OCI-LY1 (cell line): ENCODE data around the gene KCNMA1.

Experiments used
- H2AFZ ChIP-seq: fragments of 200-600 bp; sonication (generic), shearing (Covaris generic); 2 replicates; pipeline ENCODE4 v1.6.0; 2014; ENCODE audit warnings: antibody characterized with exemption, mild to moderate bottlenecking, low read length
- H3F3A ChIP-seq: fragments of 200-600 bp; sonication (generic), shearing (Covaris generic); 2 replicates; pipeline ENCODE4 v1.6.0; 2014; ENCODE audit warnings: mild to moderate bottlenecking, antibody characterized with exemption, low read length, moderate library complexity; ENCODE audit not compliant: insufficient read depth
- H3K27ac ChIP-seq: fragments of 200-600 bp; sonication (generic); 2 replicates; pipeline ENCODE4 v1.5.1; 2014; ENCODE audit warnings: low read length, mixed run types, mild to moderate bottlenecking, low read depth; ENCODE audit not compliant: poor library complexity, severe bottlenecking
- H3K27me3 ChIP-seq: fragments of 200-600 bp; sonication (generic); 2 replicates; pipeline ENCODE4 v1.6.0; 2014; ENCODE audit warnings: antibody characterized with exemption, mild to moderate bottlenecking, low read length, moderate library complexity; ENCODE audit not compliant: insufficient read depth
- H3K36me3 ChIP-seq: fragments of 200-600 bp; sonication (generic); 2 replicates; pipeline ENCODE4 v1.6.1; 2014; ENCODE audit warnings: mild to moderate bottlenecking, antibody characterized with exemption, low read length, moderate library complexity, mixed read lengths; ENCODE audit not compliant: insufficient read depth
- H3K4me1 ChIP-seq: fragments of 200-600 bp; sonication (generic); 2 replicates; pipeline ENCODE4 v1.5.1; 2014; ENCODE audit warnings: mild to moderate bottlenecking, low read length, moderate library complexity; ENCODE audit not compliant: insufficient read depth, severe bottlenecking
- H3K4me2 ChIP-seq: fragments of 200-600 bp; sonication (generic), shearing (Covaris generic); 2 replicates; pipeline ENCODE4 v1.6.1; 2014; ENCODE audit warnings: low read length
- H3K4me3 ChIP-seq: fragments of 200-600 bp; sonication (generic); 2 replicates; pipeline ENCODE4 v1.5.1; 2014; ENCODE audit warnings: low read length, low read depth, mild to moderate bottlenecking, mixed read lengths; ENCODE audit not compliant: poor library complexity, severe bottlenecking
- H3K79me2 ChIP-seq: fragments of 200-600 bp; shearing (Covaris generic); 2 replicates; pipeline ENCODE4 v1.6.1; 2016; ENCODE audit warnings: mixed run types, low read length, mixed read lengths; ENCODE audit not compliant: insufficient read depth
- H3K9ac ChIP-seq: fragments of 200-600 bp; sonication (generic), shearing (Covaris generic); 2 replicates; pipeline ENCODE4 v1.6.1; 2014; ENCODE audit warnings: mild to moderate bottlenecking, low read length, mixed read lengths
- H3K9me2 ChIP-seq: fragments of 200-600 bp; sonication (generic), shearing (Covaris generic); 2 replicates; pipeline ENCODE4 v1.6.1; 2014; ENCODE audit warnings: low read depth, mild to moderate bottlenecking, low read length, mixed read lengths
- H3K9me3 ChIP-seq: fragments of 200-600 bp; shearing (Covaris generic); 2 replicates; pipeline ENCODE4 v1.6.1; 2014; ENCODE audit warnings: low read length, mixed read lengths
- H4K20me1 ChIP-seq: fragments of 200-600 bp; sonication (generic), shearing (Covaris generic); 2 replicates; pipeline ENCODE4 v1.6.0; 2016; ENCODE audit warnings: mild to moderate bottlenecking, low read length; ENCODE audit not compliant: insufficient read depth
- EZH2 ChIP-seq: fragments of 200-600 bp; sonication (generic), shearing (Covaris generic); IDR thresholded peaks from 2 replicates; pipeline ENCODE4 v1.8.0; 2017; ENCODE audit warnings: borderline replicate concordance, mixed run types, mild to moderate bottlenecking, antibody characterized with exemption, low read length, moderate library complexity, mixed read lengths
- TF ChIP-seq, protein P1 (sequence below): fragments of 200-600 bp; sonication (generic), shearing (Covaris generic); IDR thresholded peaks from 2 replicates; pipeline ENCODE4 v1.5.1; 2017; ENCODE audit warnings: mild to moderate bottlenecking, antibody characterized with exemption, low read length, moderate library complexity, mixed read lengths

Gene KCNMA1

DNA sequence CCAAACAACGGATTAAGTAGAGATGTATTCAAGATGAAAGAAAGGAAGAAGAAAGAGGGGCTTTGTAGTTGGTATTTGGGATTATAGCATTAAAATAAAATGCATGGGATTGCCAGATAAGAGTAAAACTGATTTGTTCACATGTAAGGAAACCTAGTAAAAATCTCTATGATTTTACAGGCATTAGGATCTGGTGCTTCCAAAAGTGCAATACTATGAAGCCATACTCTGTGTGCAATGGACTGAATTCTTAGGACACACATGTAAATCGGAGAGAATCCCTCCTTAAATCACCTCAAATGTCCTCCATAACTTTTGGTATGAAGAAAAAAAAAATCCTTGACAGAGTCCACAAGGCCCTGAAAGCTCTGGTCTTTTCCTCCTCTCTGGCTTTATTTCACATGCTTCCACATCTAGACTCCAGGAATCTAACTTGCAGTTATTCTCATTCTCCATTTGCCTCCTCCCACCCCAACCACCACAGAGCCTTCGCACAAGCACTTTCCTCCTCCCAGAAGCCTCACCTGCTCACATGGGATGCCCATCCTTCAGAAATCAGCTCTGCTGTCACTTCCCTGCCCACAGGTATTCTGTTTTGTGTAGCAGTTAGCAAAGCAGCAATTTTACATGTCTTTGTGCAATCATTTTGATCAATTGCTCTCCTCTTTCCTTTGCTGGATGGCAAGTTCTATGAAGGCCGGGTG is 378.3 kb downstream of the KCNMA1 start:
- H2AFZ ChIP-seq: no peak overlapping the region
- no peaks in the 10 kb centered on the region for H3K4me1 ChIP-seq
- H3K79me2 ChIP-seq: no peaks in the 10 kb centered on the region
- no peaks in the 10 kb centered on the region for H3K36me3 ChIP-seq
- no peak overlapping the region for H3K9ac ChIP-seq
- H4K20me1 ChIP-seq: no peaks in the 10 kb centered on the region
- no peaks in the 10 kb centered on the region for H3K27me3 ChIP-seq
- no peaks in the 10 kb centered on the region for H3K9me2 ChIP-seq
- H3K27ac ChIP-seq: no peak overlapping the region
- H3K4me2 ChIP-seq: no peak overlapping the region
- no peak for TF ChIP-seq EZH2
- TF ChIP-seq, protein P1, sequence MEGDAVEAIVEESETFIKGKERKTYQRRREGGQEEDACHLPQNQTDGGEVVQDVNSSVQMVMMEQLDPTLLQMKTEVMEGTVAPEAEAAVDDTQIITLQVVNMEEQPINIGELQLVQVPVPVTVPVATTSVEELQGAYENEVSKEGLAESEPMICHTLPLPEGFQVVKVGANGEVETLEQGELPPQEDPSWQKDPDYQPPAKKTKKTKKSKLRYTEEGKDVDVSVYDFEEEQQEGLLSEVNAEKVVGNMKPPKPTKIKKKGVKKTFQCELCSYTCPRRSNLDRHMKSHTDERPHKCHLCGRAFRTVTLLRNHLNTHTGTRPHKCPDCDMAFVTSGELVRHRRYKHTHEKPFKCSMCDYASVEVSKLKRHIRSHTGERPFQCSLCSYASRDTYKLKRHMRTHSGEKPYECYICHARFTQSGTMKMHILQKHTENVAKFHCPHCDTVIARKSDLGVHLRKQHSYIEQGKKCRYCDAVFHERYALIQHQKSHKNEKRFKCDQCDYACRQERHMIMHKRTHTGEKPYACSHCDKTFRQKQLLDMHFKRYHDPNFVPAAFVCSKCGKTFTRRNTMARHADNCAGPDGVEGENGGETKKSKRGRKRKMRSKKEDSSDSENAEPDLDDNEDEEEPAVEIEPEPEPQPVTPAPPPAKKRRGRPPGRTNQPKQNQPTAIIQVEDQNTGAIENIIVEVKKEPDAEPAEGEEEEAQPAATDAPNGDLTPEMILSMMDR: no peak
- H3F3A ChIP-seq: no peaks in the 10 kb centered on the region
- no peak overlapping the region for H3K4me3 ChIP-seq
- H3K9me3 ChIP-seq: no peaks in the 10 kb centered on the region

DNA sequence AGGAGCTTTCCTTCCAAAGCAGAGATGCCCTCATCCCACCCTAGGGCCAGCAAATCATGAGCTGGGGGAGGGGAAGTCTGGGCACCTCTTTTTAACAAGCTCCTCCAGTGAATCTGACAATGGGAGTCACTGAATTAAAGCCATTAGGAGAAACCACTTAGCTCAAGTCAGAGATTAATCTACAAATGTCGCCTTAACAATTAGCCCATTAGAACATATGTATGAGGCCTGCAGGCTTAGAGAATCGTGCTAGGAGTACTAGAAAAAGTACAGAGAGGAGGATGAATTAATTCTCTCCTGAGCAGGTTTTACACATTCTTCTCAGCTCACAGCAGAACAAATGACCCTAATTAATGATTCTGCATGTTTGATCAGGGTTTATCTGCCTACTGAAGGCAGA is 381.3 kb downstream of the KCNMA1 start:
- no peaks in the 10 kb centered on the region for H3K36me3 ChIP-seq
- H3K9me3 ChIP-seq: no peaks in the 10 kb centered on the region
- H3K4me3 ChIP-seq: no peak overlapping the region
- H3K27me3 ChIP-seq: no peaks in the 10 kb centered on the region
- no peaks in the 10 kb centered on the region for H3K9me2 ChIP-seq
- no peaks in the 10 kb centered on the region for H4K20me1 ChIP-seq
- no peak for TF ChIP-seq EZH2
- TF ChIP-seq, protein P1: no peak
- H3F3A ChIP-seq: no peaks in the 10 kb centered on the region
- no peaks in the 10 kb centered on the region for H3K79me2 ChIP-seq
- H3K4me2 ChIP-seq: no peak overlapping the region
- no peak overlapping the region for H2AFZ ChIP-seq
- no peak overlapping the region for H3K9ac ChIP-seq
- no peak overlapping the region for H3K27ac ChIP-seq
- no peaks in the 10 kb centered on the region for H3K4me1 ChIP-seq

DNA sequence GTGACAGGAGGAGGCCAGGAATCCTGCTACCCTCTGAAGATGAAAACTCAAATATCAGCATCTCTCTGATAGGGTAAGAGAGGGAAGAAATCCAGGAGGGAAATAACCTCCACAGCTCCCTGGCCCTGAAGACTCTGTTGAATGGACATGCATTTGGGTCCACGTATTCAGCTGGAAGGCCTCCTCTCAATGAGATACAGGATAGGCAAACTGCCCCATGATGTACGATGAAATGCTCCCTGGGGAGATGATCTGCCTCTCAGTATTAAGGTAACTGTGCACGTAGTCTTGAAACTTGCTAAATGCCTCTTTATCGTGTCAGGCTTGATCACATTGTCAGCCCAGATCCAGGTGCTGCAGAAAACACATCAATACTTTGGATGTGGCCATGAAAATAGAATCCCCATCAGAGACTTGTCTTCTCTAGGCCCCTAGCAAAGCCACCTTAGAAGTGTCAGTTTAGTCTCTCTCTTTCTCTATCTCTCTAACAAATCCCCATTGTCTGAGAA is 384.0 kb downstream of the KCNMA1 start:
- H3K9me2 ChIP-seq: no peaks in the 10 kb centered on the region
- H3K4me3 ChIP-seq: no peak overlapping the region
- H3K9ac ChIP-seq: no peak overlapping the region
- H3K9me3 ChIP-seq: no peaks in the 10 kb centered on the region
- H2AFZ ChIP-seq: no peak overlapping the region
- H3K36me3 ChIP-seq: no peaks in the 10 kb centered on the region
- H3K27me3 ChIP-seq: no peaks in the 10 kb centered on the region
- H3K79me2 ChIP-seq: no peaks in the 10 kb centered on the region
- H3K4me2 ChIP-seq: no peak overlapping the region
- no peak overlapping the region for H3K27ac ChIP-seq
- H4K20me1 ChIP-seq: no peaks in the 10 kb centered on the region
- no peaks in the 10 kb centered on the region for H3K4me1 ChIP-seq
- TF ChIP-seq, protein P1: no peak
- TF ChIP-seq EZH2: no peak
- no peaks in the 10 kb centered on the region for H3F3A ChIP-seq
